Activated naive CD4-positive, alpha-beta T cell (primary cell): ENCODE data around the gene PHF23.

ENCODE experiments used
- DNase-seq, 4 experiments: peaks; one replicate each; lab custom pipeline; 2025; lab: John Stamatoyannopoulos, UW

The PHF23 gene

GRCh38 chr17:7203391-7203790 is 35.9 kb downstream of the PHF23 start:
- DNase-seq = no peak

GRCh38 chr17:7196651-7197401 is 42.4 kb downstream of the PHF23 start:
- DNase-seq = no peak

GRCh38 chr17:7195971-7196370 is 43.3 kb downstream of the PHF23 start:
- DNase-seq = no peak

GRCh38 chr17:7192271-7192937 is 46.9 kb downstream of the PHF23 start:
- DNase-seq = no peak

GRCh38 chr17:7191571-7192270 is 47.5 kb downstream of the PHF23 start:
- DNase-seq = no peak

- no peak for DNase-seq
These were observed 48.2 kb downstream of the PHF23 start for GRCh38 chr17:7191069-7191468.

GRCh38 chr17:7190276-7190917 is 48.9 kb downstream of the PHF23 start:
- DNase-seq = no peak

- DNase-seq = no peak
These were observed 53.0 kb downstream of the PHF23 start for GRCh38 chr17:7186241-7186640.
